Gastroesophageal sphincter (tissue), 3 donors: ENCODE results near the gene PRKG1.

Experiments used
- CTCF ChIP-seq, 4 experiments: fragments of 200-600 bp in 2 of 4; fragments of 450-650 bp in 2 of 4; sonication (generic) in 1 of 4; IDR thresholded peaks; one replicate each; pipeline ENCODE4 v1.5.1; 2017 to 2019; ENCODE audit warnings: antibody characterized with exemption in 4 of 4, mild to moderate bottlenecking in 2 of 4, moderate library complexity in 2 of 4
- POLR2AphosphoS5 ChIP-seq: sonication (generic); formaldehyde crosslinking; IDR thresholded peaks from one replicate; pipeline ENCODE4 v1.6.1; 2017; ENCODE audit warnings: antibody characterized with exemption

GRCh38 chr10:51297438-51297837, 223.2 kb downstream of the PRKG1 start:
- no peak for TF ChIP-seq POLR2AphosphoS5
- no peak for TF ChIP-seq CTCF (IDR thresholded peaks at IDR 0.05)
